ENCODE data around the gene CALD1. TPM values are rescaled to one million over a fixed set of nuclear protein-coding genes. Genes with fewer than 3 reads are reported as not detected.
A peak's percentile ranks its signal among the peaks of the same experiment; 100 is the strongest.

Gene CALD1
- polyA plus RNA-seq, 1 donor (not counting 4 experiments of a cell fraction or from before 2014, with no cell fraction given), result 229 TPM

DNA sequence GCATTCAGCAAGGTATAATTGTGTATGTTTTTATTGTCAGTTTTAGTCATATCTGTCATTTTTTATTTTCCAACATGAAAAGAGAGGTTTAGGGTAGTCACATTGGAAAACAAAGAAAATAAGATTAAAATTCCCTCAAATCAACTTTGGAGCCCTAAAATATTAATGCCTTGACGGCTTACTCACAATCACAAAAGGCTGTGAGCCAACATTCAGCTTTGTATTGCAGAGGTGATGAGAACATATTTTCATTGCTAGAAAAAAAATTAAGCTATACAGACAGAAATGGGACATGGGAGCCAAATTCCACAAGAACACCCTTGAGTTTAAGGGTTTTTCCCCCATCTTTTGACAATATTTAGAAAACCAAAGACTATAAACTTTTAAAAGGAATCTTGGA, 30.2 kb downstream of the CALD1 start:
- Histone ChIP-seq H3K4me2 (ENCODE audit: control insufficient read depth, extremely low read depth, insufficient read depth, low read depth, low read length) (no peak overlapping the region), H3K9me3 (ENCODE audit: control insufficient read depth, low read depth, low read length) (no peaks in the 10 kb centered on the region), H3K9me1 (ENCODE audit: control insufficient read depth, extremely low read depth, insufficient read depth, low read length) (no peaks in the 10 kb centered on the region), H3K27me3 (ENCODE audit: control insufficient read depth, extremely low read depth, insufficient read depth, low read length) (no peaks in the 10 kb centered on the region), H3K4me1 (ENCODE audit: control insufficient read depth, extremely low read depth, insufficient read depth, low read length) (peaks cover 2% of the 10 kb centered on the region), H3K36me3 (ENCODE audit: control insufficient read depth in 2 of 2, extremely low read depth in 1 of 2, insufficient read depth in 2 of 2, low read length in 2 of 2) (peaks cover 0 to 4% of the 10 kb centered on the region in 2 experiments), H3K79me2 (ENCODE audit: control insufficient read depth, insufficient read depth, low read length) (peaks cover 29% of the 10 kb centered on the region), H4K20me1 (ENCODE audit: control insufficient read depth, extremely low read depth, insufficient read depth, low read length) (no peaks in the 10 kb centered on the region), H2AFZ (ENCODE audit: control insufficient read depth, low read length) (no peak overlapping the region), H3K9ac (ENCODE audit: control insufficient read depth, extremely low read depth, insufficient read depth, low read length) (no peak overlapping the region), H3K27ac (ENCODE audit: control insufficient read depth, insufficient read depth, low read length) (no peak overlapping the region), H3K4me3 (ENCODE audit: control insufficient read depth in 2 of 3, extremely low read depth in 1 of 3, insufficient read depth in 2 of 3, low read depth in 1 of 3, low read length in 3 of 3) (no peak overlapping the region)
- FAIRE-seq (no peak), DNase-seq (ENCODE audit: low read depth, low spot score) (no peak)
- TF ChIP-seq EZH2 (IDR thresholded peaks at IDR 0.05; ENCODE audit: low read length) (no peak), CTCF (optimal IDR thresholded peaks at IDR 0.05 in 1 of 3, IDR thresholded peaks at IDR 0.05 in 1 of 3, conservative IDR thresholded peaks at IDR 0.05 in 1 of 3; ENCODE audit: extremely low read depth in 1 of 3, insufficient read depth in 2 of 3, low read length in 3 of 3) (no peak)
- dilution Hi-C loops (cut with MboI; ENCODE audit: extremely low pct_ligation_motif_present, low sequenced_read_pairs), result no loop called here

- no peak overlapping the region for H3K4me3 ChIP-seq (ENCODE audit: control insufficient read depth in 2 of 3, extremely low read depth in 1 of 3, insufficient read depth in 2 of 3, low read depth in 1 of 3, low read length in 3 of 3)
- peaks cover 9% of the 10 kb centered on the region for H3K4me1 ChIP-seq (ENCODE audit: control insufficient read depth, extremely low read depth, insufficient read depth, low read length)
- FAIRE-seq (no peak), DNase-seq (ENCODE audit: low read depth, low spot score) (no peak)
- TF ChIP-seq CTCF (optimal IDR thresholded peaks at IDR 0.05 in 1 of 3, IDR thresholded peaks at IDR 0.05 in 1 of 3, conservative IDR thresholded peaks at IDR 0.05 in 1 of 3; ENCODE audit: extremely low read depth in 1 of 3, insufficient read depth in 2 of 3, low read length in 3 of 3), result no peak
- TF ChIP-seq EZH2 (IDR thresholded peaks at IDR 0.05; ENCODE audit: low read length), result no peak
- no peaks in the 10 kb centered on the region for H4K20me1 ChIP-seq (ENCODE audit: control insufficient read depth, extremely low read depth, insufficient read depth, low read length)
- H3K9me3 ChIP-seq (ENCODE audit: control insufficient read depth, low read depth, low read length), result no peaks in the 10 kb centered on the region
- H3K9ac ChIP-seq (ENCODE audit: control insufficient read depth, extremely low read depth, insufficient read depth, low read length), result no peak overlapping the region
- H3K79me2 ChIP-seq (ENCODE audit: control insufficient read depth, insufficient read depth, low read length), result peaks cover 30% of the 10 kb centered on the region
- peak overlapping the region; percentile 8 for H3K4me2 ChIP-seq (ENCODE audit: control insufficient read depth, extremely low read depth, insufficient read depth, low read depth, low read length)
- H3K9me1 ChIP-seq (ENCODE audit: control insufficient read depth, extremely low read depth, insufficient read depth, low read length), result no peaks in the 10 kb centered on the region
- dilution Hi-C loops (cut with MboI; ENCODE audit: extremely low pct_ligation_motif_present, low sequenced_read_pairs), result no loop called here
- H3K27ac ChIP-seq (ENCODE audit: control insufficient read depth, insufficient read depth, low read length), result no peak overlapping the region
- H3K36me3 ChIP-seq (ENCODE audit: control insufficient read depth in 2 of 2, extremely low read depth in 1 of 2, insufficient read depth in 2 of 2, low read length in 2 of 2), result no peaks in the 10 kb centered on the region
- no peaks in the 10 kb centered on the region for H3K27me3 ChIP-seq (ENCODE audit: control insufficient read depth, extremely low read depth, insufficient read depth, low read length)
- no peak overlapping the region for H2AFZ ChIP-seq (ENCODE audit: control insufficient read depth, low read length)
Observed at GRCh38 chr7:134811765-134812164, 32.3 kb downstream of the CALD1 start.

All from keratinocyte (primary cell).